NCI-H1417 (cell line): Measurements from ENCODE around the gene CLASP1.
"Not testable (repeated sequence)": the region's sequence is repeated elsewhere in the genome, so short reads cannot be mapped to it uniquely, and the experiment has no call there.

Experiments
- DNase-seq, 3 experiments: peaks; one replicate each; lab custom pipeline; 2025; lab: John Stamatoyannopoulos, UW

CLASP1 gene

GRCh38 chr2:121649149-121649595, at the start of gene CLASP1:
TSS of gene CLASP1 (minus strand) at chr2:121649462. CDS start at chr2:121605895, 43,567 bp downstream.
- DNase-seq = peak in 1 of 3 experiments; percentile 85

- no peak for DNase-seq
Measured at GRCh38 chr2:121698318-121698930, 49.2 kb upstream of the CLASP1 start.

- DNase-seq = no peak
Measured at GRCh38 chr2:121697108-121697631, 47.9 kb upstream of the CLASP1 start.

- DNase-seq = no peak
Measured at GRCh38 chr2:121696410-121696930, 47.2 kb upstream of the CLASP1 start.

- DNase-seq = no peak
Measured at GRCh38 chr2:121695171-121695451, 45.8 kb upstream of the CLASP1 start.

GRCh38 chr2:121694398-121695170, 45.3 kb upstream of the CLASP1 start:
- DNase-seq = no peak

GRCh38 chr2:121690572-121690971, 41.3 kb upstream of the CLASP1 start:
- DNase-seq = not testable (repeated sequence)

GRCh38 chr2:121690095-121690494, 40.8 kb upstream of the CLASP1 start:
- DNase-seq = no peak

- DNase-seq = peak in 2 of 3 experiments; percentile 59 to 84
Measured at GRCh38 chr2:121689356-121689755, 40.1 kb upstream of the CLASP1 start.

- DNase-seq = no peak
Measured at GRCh38 chr2:121688820-121689219, 39.6 kb upstream of the CLASP1 start.

GRCh38 chr2:121686902-121687301, 37.6 kb upstream of the CLASP1 start:
- DNase-seq = no peak

- DNase-seq = no peak
Measured at GRCh38 chr2:121686218-121686617, 37.0 kb upstream of the CLASP1 start.

GRCh38 chr2:121682396-121683298, 33.4 kb upstream of the CLASP1 start:
- DNase-seq = no peak

- no peak for DNase-seq
Measured at GRCh38 chr2:121677855-121678254, 28.6 kb upstream of the CLASP1 start.

- DNase-seq = not testable (repeated sequence)
Measured at GRCh38 chr2:121671621-121672020, 22.4 kb upstream of the CLASP1 start.

GRCh38 chr2:121670181-121670580, 20.9 kb upstream of the CLASP1 start:
- DNase-seq = no peak

- no peak for DNase-seq
Measured at GRCh38 chr2:121667618-121668017, 18.4 kb upstream of the CLASP1 start.

GRCh38 chr2:121666042-121666441, 16.8 kb upstream of the CLASP1 start:
- no peak for DNase-seq

GRCh38 chr2:121665504-121665903, 16.2 kb upstream of the CLASP1 start:
- no peak for DNase-seq

- no peak for DNase-seq
Measured at GRCh38 chr2:121664713-121665112, 15.5 kb upstream of the CLASP1 start.

GRCh38 chr2:121664086-121664485, 14.8 kb upstream of the CLASP1 start:
- DNase-seq = no peak

GRCh38 chr2:121663434-121663833, 14.2 kb upstream of the CLASP1 start:
- DNase-seq = no peak
